H1 (cell line): ENCODE data around the gene SLC44A5. TPM values are rescaled to one million over a fixed set of nuclear protein-coding genes. Genes with fewer than 3 reads are reported as not detected.

Source experiments
- CTCF ChIP-seq, 3 experiments: IDR thresholded peaks; 1 replicate in 2 of 3; 2 replicates in 1 of 3; pipeline versions ENCODE4 v1.5.1 to v1.6.1; 2011; ENCODE audit warnings: low read length in 3 of 3, mild to moderate bottlenecking in 3 of 3, inconsistent platforms in 2 of 3, low read depth in 1 of 3, moderate library complexity in 1 of 3; ENCODE audit not compliant: insufficient read depth in 1 of 3; ENCODE audit errors: control extremely low read depth in 1 of 3
- KDM1A ChIP-seq: fragments of 200-600, 300-600 bp; sonication (generic); IDR thresholded peaks from 2 replicates; pipeline ENCODE4 v1.7.1; 2016; ENCODE audit warnings: mild to moderate bottlenecking, low read length, borderline replicate concordance
- KDM5A ChIP-seq: fragments of 200-600 bp; IDR thresholded peaks from 2 replicates; pipeline ENCODE4 v1.7.1; 2012; ENCODE audit warnings: mild to moderate bottlenecking, low read length, inconsistent platforms, mixed read lengths
- MAX ChIP-seq: IDR thresholded peaks from 2 replicates; pipeline ENCODE4 v1.6.1; 2012; ENCODE audit warnings: inconsistent platforms
- RAD21 ChIP-seq, 2 experiments: IDR thresholded peaks in 1 of 2; conservative IDR thresholded peaks in 1 of 2; 2 replicates each; pipeline ENCODE4 v1.6.1; 2011; ENCODE audit warnings: low read depth in 2 of 2, low read length in 2 of 2, improper control_type of control experiment in 1 of 2, inconsistent platforms in 1 of 2, mild to moderate bottlenecking in 1 of 2, moderate library complexity in 1 of 2
- SP2 ChIP-seq: IDR thresholded peaks from 2 replicates; pipeline ENCODE4 v1.6.1; 2012; ENCODE audit warnings: mild to moderate bottlenecking, low read length, inconsistent platforms
- SP4 ChIP-seq: IDR thresholded peaks from 2 replicates; pipeline ENCODE4 v1.6.1; 2012; ENCODE audit warnings: low read length, inconsistent platforms
- polyA plus RNA-seq, 7 experiments: library from polyadenylated mRNA; depleted of rRNA in 3 of 7; stranded (reverse) in 5 of 7; unstranded in 2 of 7; fragments of >200 nt in 5 of 7; fragments of 200-250 nt in 2 of 7; gene quantifications; 1 replicate in 5 of 7; 2 replicates in 1 of 7; 4 replicates in 1 of 7; pipeline versions ENCODE4 v1.2.1 to v1.2.3, GENCODE V29; 2011 to 2013; ENCODE audit warnings: missing spikeins in 2 of 7, mixed read lengths in 2 of 7
- total RNA-seq: library from RNA; stranded (reverse); fragmentation: NEBNext Ultra II Directional; extraction: Animal tissue kit (Norgen Biotek cat#: 25700); gene quantifications from 2 replicates; pipeline ENCODE4 v1.2.1, GENCODE V29; 2021

The SLC44A5 gene
- total and polyA plus RNA-seq, 2 of the 8 experiments (the other 6 are each of a cell fraction or from before 2014, with no cell fraction given) = 1.8 to 3.3 TPM

GRCh38 chr1:75611014-75611413 is at the start of gene SLC44A5 (continued):
- TF ChIP-seq KDM1A (no peak), CTCF (IDR thresholded peaks at IDR 0.05; ENCODE audit: control extremely low read depth in 1 of 3, insufficient read depth in 1 of 3, low read depth in 1 of 3, low read length in 3 of 3) (no peak), MAX (no peak), KDM5A (no peak), SP4 (no peak), SP2 (no peak), RAD21 (IDR thresholded peaks at IDR 0.05 in 1 of 2, conservative IDR thresholded peaks at IDR 0.05 in 1 of 2; ENCODE audit: low read depth in 2 of 2, low read length in 2 of 2) (no peak)
- TF ChIP-seq, all 59 proteins: peak for 0
